Measurements from ENCODE around the gene HIVEP3.

Gene HIVEP3

GRCh38 chr1:41480204-41481108, 438.3 kb downstream of the HIVEP3 start:
- Histone ChIP-seq H3K27me3 (ENCODE audit: insufficient read depth, poor library complexity, severe bottlenecking) (peaks cover 2% of the 10 kb centered on the region), H3K27ac (replicated peaks) (no peak overlapping the region), H3K4me3 (replicated peaks; ENCODE audit: insufficient read depth, low read length) (no peak overlapping the region)
- TF ChIP-seq, protein P1, sequence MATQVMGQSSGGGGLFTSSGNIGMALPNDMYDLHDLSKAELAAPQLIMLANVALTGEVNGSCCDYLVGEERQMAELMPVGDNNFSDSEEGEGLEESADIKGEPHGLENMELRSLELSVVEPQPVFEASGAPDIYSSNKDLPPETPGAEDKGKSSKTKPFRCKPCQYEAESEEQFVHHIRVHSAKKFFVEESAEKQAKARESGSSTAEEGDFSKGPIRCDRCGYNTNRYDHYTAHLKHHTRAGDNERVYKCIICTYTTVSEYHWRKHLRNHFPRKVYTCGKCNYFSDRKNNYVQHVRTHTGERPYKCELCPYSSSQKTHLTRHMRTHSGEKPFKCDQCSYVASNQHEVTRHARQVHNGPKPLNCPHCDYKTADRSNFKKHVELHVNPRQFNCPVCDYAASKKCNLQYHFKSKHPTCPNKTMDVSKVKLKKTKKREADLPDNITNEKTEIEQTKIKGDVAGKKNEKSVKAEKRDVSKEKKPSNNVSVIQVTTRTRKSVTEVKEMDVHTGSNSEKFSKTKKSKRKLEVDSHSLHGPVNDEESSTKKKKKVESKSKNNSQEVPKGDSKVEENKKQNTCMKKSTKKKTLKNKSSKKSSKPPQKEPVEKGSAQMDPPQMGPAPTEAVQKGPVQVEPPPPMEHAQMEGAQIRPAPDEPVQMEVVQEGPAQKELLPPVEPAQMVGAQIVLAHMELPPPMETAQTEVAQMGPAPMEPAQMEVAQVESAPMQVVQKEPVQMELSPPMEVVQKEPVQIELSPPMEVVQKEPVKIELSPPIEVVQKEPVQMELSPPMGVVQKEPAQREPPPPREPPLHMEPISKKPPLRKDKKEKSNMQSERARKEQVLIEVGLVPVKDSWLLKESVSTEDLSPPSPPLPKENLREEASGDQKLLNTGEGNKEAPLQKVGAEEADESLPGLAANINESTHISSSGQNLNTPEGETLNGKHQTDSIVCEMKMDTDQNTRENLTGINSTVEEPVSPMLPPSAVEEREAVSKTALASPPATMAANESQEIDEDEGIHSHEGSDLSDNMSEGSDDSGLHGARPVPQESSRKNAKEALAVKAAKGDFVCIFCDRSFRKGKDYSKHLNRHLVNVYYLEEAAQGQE (IDR thresholded peaks at IDR 0.05; ENCODE audit: insufficient replicate concordance, low read depth), result no peak
- no peak for TF ChIP-seq POLR2AphosphoS5 (IDR thresholded peaks at IDR 0.05; ENCODE audit: low read depth)
- no peak for TF ChIP-seq GABPA (IDR thresholded peaks at IDR 0.05; ENCODE audit: low read depth)
- TF ChIP-seq, protein P2, sequence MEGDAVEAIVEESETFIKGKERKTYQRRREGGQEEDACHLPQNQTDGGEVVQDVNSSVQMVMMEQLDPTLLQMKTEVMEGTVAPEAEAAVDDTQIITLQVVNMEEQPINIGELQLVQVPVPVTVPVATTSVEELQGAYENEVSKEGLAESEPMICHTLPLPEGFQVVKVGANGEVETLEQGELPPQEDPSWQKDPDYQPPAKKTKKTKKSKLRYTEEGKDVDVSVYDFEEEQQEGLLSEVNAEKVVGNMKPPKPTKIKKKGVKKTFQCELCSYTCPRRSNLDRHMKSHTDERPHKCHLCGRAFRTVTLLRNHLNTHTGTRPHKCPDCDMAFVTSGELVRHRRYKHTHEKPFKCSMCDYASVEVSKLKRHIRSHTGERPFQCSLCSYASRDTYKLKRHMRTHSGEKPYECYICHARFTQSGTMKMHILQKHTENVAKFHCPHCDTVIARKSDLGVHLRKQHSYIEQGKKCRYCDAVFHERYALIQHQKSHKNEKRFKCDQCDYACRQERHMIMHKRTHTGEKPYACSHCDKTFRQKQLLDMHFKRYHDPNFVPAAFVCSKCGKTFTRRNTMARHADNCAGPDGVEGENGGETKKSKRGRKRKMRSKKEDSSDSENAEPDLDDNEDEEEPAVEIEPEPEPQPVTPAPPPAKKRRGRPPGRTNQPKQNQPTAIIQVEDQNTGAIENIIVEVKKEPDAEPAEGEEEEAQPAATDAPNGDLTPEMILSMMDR (IDR thresholded peaks at IDR 0.05; ENCODE audit: insufficient read depth, low read length), result no peak
- TF ChIP-seq SPI1 (IDR thresholded peaks at IDR 0.05; ENCODE audit: borderline replicate concordance, low read depth), result no peak
- DNase-seq (ENCODE audit: low read depth in 1 of 2, low spot score in 1 of 2), result no peak

DNA sequence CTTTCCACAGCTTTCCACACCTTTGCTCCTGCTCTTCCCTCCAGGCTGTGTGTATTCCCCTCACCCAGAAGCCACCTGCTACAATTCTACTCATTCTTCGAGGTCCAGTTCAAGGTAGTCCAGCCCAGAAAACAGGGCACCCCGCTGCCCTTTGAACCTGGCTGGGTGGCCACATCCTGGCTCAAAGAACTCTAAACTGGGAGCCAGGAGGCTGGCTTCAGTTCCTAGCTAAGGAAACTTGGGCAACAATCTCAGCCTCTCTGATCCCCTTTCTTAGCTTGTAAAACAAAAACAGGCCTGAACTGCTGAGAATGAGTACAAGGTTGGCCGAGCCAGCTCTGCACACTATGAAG, 438.9 kb downstream of the HIVEP3 start:
- no peak overlapping the region for H3K27ac ChIP-seq (replicated peaks)
- no peak for TF ChIP-seq GABPA (IDR thresholded peaks at IDR 0.05; ENCODE audit: low read depth)
- TF ChIP-seq, protein P2 (IDR thresholded peaks at IDR 0.05; ENCODE audit: insufficient read depth, low read length), result no peak
- no peak for TF ChIP-seq SPI1 (IDR thresholded peaks at IDR 0.05; ENCODE audit: borderline replicate concordance, low read depth)
- TF ChIP-seq POLR2AphosphoS5 (IDR thresholded peaks at IDR 0.05; ENCODE audit: low read depth), result no peak
- no peak overlapping the region for H3K4me3 ChIP-seq (replicated peaks; ENCODE audit: insufficient read depth, low read length)
- DNase-seq (ENCODE audit: low read depth in 1 of 2, low spot score in 1 of 2), result no peak
- H3K27me3 ChIP-seq (ENCODE audit: insufficient read depth, poor library complexity, severe bottlenecking), result peaks cover 2% of the 10 kb centered on the region

DNA sequence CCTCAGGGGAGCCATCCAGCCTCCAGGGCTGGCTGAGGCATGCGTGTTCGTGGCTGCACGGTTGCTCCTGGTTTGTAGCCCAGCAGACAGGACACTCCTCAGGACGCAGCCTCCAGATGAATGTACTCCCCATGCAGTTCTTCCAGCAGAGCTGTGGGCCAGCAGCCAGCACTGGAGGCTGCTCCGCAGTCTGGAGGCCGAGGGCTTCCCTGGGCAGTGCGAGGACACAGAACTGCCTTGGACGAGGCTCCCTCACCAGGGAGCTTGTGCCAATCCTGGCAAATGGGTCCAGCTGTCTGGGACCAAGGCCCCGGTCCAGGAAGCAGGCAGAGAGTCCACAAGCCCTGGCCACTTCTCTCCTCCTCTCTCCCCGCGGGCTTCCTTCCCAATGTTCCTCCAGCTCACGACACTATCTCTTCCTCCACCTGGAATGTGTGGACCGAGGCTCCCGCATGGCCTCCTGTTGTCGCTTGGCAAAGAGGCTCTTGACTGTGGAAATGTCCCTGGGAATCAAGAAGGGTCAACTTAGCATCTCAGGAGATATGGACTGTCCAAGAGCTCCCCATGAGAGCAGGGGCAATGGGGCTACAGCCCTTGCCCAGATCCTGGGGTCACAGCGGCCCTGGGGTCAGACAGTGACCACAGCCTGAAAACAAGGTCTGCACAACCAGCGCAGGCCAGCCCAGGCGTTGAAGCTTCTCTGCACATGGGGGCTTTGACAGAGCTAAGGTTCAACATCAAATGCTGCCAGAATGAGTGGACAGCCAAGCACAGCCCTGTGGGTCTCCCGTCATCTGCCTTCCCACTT, 439.5 kb downstream of the HIVEP3 start:
- TF ChIP-seq SPI1 (IDR thresholded peaks at IDR 0.05; ENCODE audit: borderline replicate concordance, low read depth) (no peak), POLR2AphosphoS5 (IDR thresholded peaks at IDR 0.05; ENCODE audit: low read depth) (no peak), GABPA (IDR thresholded peaks at IDR 0.05; ENCODE audit: low read depth) (no peak)
- TF ChIP-seq, protein P1 (IDR thresholded peaks at IDR 0.05; ENCODE audit: insufficient replicate concordance, low read depth), result no peak
- TF ChIP-seq, protein P2 (IDR thresholded peaks at IDR 0.05; ENCODE audit: insufficient read depth, low read length), result no peak
- Histone ChIP-seq H3K27me3 (ENCODE audit: insufficient read depth, poor library complexity, severe bottlenecking) (peaks cover 2% of the 10 kb centered on the region), H3K4me3 (replicated peaks; ENCODE audit: insufficient read depth, low read length) (no peak overlapping the region), H3K27ac (replicated peaks) (no peak overlapping the region)
- DNase-seq (ENCODE audit: low read depth in 1 of 2, low spot score in 1 of 2), result no peak
